H1 (cell line): Measurements from ENCODE around the gene BRAT1. TPM values are rescaled to one million over a fixed set of nuclear protein-coding genes. Genes with fewer than 3 reads are reported as not detected.

Experiments used
- CTCF ChIA-PET: fragments of 300-600 bp; sonication (Branson Sonifier 250); formaldehyde crosslinking; loops from one replicate; lab custom pipeline; 2021; ENCODE audit not compliant: partially characterized antibody; lab: Charles Lee
- POLR2A ChIA-PET: fragments of 300-600 bp; sonication (Branson Sonifier 250); formaldehyde crosslinking; loops from one replicate; lab custom pipeline; 2021; ENCODE audit warnings: inconsistent platforms; ENCODE audit not compliant: partially characterized antibody; lab: Charles Lee
- DNase-seq, 2 experiments: peaks; one replicate each; pipeline versions ENCODE4 v3.0.0 to v3.0.0-alpha.2; 2010 to 2022; ENCODE audit warnings: low spot score in 2 of 2, low read depth in 1 of 2, mixed read lengths in 1 of 2
- FAIRE-seq: peaks from 2 replicates; lab custom pipeline; 2011; peaks lifted over from hg19 to GRCh38; lab: Jason Lieb, UNC
- H2AFZ ChIP-seq: 2 replicates; pipeline ENCODE4 v1.8.1; 2012; ENCODE audit warnings: low read length, inconsistent platforms
- H2AK5ac ChIP-seq: 2 replicates; pipeline ENCODE4 v1.6.1; 2013; ENCODE audit warnings: low read depth, low read length
- H2BK120ac ChIP-seq: replicated peaks from 2 replicates; pipeline ENCODE3; 2013; ENCODE audit warnings: low read depth, low read length, inconsistent platforms
- H2BK12ac ChIP-seq: 2 replicates; pipeline ENCODE4 v1.6.1; 2013; ENCODE audit warnings: low read depth, low read length
- H2BK15ac ChIP-seq: 2 replicates; pipeline ENCODE4 v1.6.1; 2013; ENCODE audit warnings: low read length
- H2BK20ac ChIP-seq: 2 replicates; pipeline ENCODE4 v1.6.1; 2013; ENCODE audit warnings: low read length
- H2BK5ac ChIP-seq: 2 replicates; pipeline ENCODE4 v1.6.1; 2013; ENCODE audit warnings: low read depth, low read length
- H3K14ac ChIP-seq: 2 replicates; pipeline ENCODE4 v1.6.1; 2013; ENCODE audit warnings: inconsistent platforms; ENCODE audit not compliant: insufficient read length
- H3K18ac ChIP-seq: 2 replicates; pipeline ENCODE4 v1.6.1; 2013; ENCODE audit warnings: low read length; ENCODE audit errors: extremely low read depth
- H3K23ac ChIP-seq: 2 replicates; pipeline ENCODE4 v1.6.1; 2013; ENCODE audit warnings: inconsistent platforms; ENCODE audit not compliant: insufficient read length
- H3K23me2 ChIP-seq: 2 replicates; pipeline ENCODE4 v1.6.1; 2013; ENCODE audit warnings: low read depth, low read length
- H3K27ac ChIP-seq: 2 replicates; pipeline ENCODE4 v1.6.1; 2011; ENCODE audit warnings: low read depth, low read length, inconsistent platforms
- H3K27me3 ChIP-seq, 4 experiments: replicated peaks in 1 of 4; 1 replicate in 1 of 4; 2 replicates in 3 of 4; pipeline versions ENCODE4 v1.6.1 to v1.8.1; 2011 to 2013; ENCODE audit warnings: low read length in 3 of 4, mild to moderate bottlenecking in 3 of 4, inconsistent platforms in 2 of 4, mixed read lengths in 2 of 4, moderate library complexity in 1 of 4; ENCODE audit not compliant: control insufficient read depth in 3 of 4, insufficient read depth in 3 of 4; ENCODE audit errors: extremely low read depth in 1 of 4
- H3K36me3 ChIP-seq, 4 experiments: 2 replicates each; pipeline versions ENCODE4 v1.6.1 to v1.8.1; 2011 to 2013; ENCODE audit warnings: mild to moderate bottlenecking in 4 of 4, low read length in 3 of 4, moderate library complexity in 2 of 4, control low read depth in 1 of 4, inconsistent platforms in 1 of 4; ENCODE audit not compliant: insufficient read depth in 4 of 4, control insufficient read depth in 2 of 4
- H3K4ac ChIP-seq: replicated peaks from 2 replicates; pipeline ENCODE3; 2013; ENCODE audit warnings: low read length, low read depth, mixed read lengths, inconsistent platforms; ENCODE audit not compliant: insufficient read length
- H3K4me1 ChIP-seq, 4 experiments: replicated peaks in 1 of 4; 1 replicate in 1 of 4; 2 replicates in 3 of 4; pipeline versions ENCODE4 v1.6.1 to v1.8.1; 2011 to 2013; ENCODE audit warnings: low read length in 3 of 4, inconsistent platforms in 2 of 4, mixed read lengths in 1 of 4; ENCODE audit not compliant: insufficient read depth in 4 of 4, control insufficient read depth in 3 of 4
- H3K4me2 ChIP-seq, 2 experiments: 2 replicates each; pipeline versions ENCODE4 v1.6.1 to v1.8.1; 2011 to 2013; ENCODE audit warnings: low read depth in 2 of 2, low read length in 2 of 2, control low read depth in 1 of 2, inconsistent platforms in 1 of 2, mild to moderate bottlenecking in 1 of 2; ENCODE audit not compliant: insufficient read depth in 1 of 2
- H3K4me3 ChIP-seq, 4 experiments: fragments of 200-600, 300-600 bp in 1 of 4; sonication (generic), shearing (Covaris generic), sonication (Bioruptor Twin) in 1 of 4; 2 replicates each; pipeline versions ENCODE4 v1.5.1 to v1.8.1; 2011 to 2016; ENCODE audit warnings: low read length in 4 of 4, low read depth in 3 of 4, control low read depth in 2 of 4, inconsistent platforms in 2 of 4, mild to moderate bottlenecking in 2 of 4, mixed read lengths in 1 of 4, moderate library complexity in 1 of 4; ENCODE audit not compliant: insufficient read depth in 2 of 4; ENCODE audit errors: extremely low read depth in 1 of 4
- H3K56ac ChIP-seq: replicated peaks from 2 replicates; pipeline ENCODE3; 2013; ENCODE audit warnings: low read depth, mild to moderate bottlenecking, mixed read lengths, low read length, inconsistent platforms; ENCODE audit not compliant: insufficient read length
- H3K79me1 ChIP-seq: 2 replicates; pipeline ENCODE4 v1.6.1; 2013; ENCODE audit warnings: low read depth, low read length, control low read depth
- H3K79me2 ChIP-seq, 2 experiments: 2 replicates each; pipeline versions ENCODE4 v1.6.1 to v1.8.1; 2012 to 2013; ENCODE audit warnings: low read length in 2 of 2, mild to moderate bottlenecking in 2 of 2, inconsistent platforms in 1 of 2; ENCODE audit not compliant: insufficient read depth in 2 of 2, control insufficient read depth in 1 of 2
- H3K9ac ChIP-seq, 4 experiments: replicated peaks in 1 of 4; 1 replicate in 1 of 4; 2 replicates in 3 of 4; pipeline versions ENCODE4 v1.6.1 to v1.8.1; 2011 to 2013; ENCODE audit warnings: low read depth in 3 of 4, low read length in 3 of 4, control low read depth in 2 of 4, mild to moderate bottlenecking in 2 of 4, moderate library complexity in 2 of 4, inconsistent platforms in 1 of 4; ENCODE audit errors: extremely low read depth in 1 of 4
- H3K9me3 ChIP-seq, 2 experiments: 2 replicates each; pipeline versions ENCODE4 v1.6.1 to v1.8.1; 2012 to 2013; ENCODE audit warnings: mild to moderate bottlenecking in 2 of 2, moderate library complexity in 2 of 2, control low read depth in 1 of 2, inconsistent platforms in 1 of 2, low read depth in 1 of 2, low read length in 1 of 2, mixed read lengths in 1 of 2; ENCODE audit not compliant: insufficient read depth in 2 of 2
- H4K20me1 ChIP-seq, 2 experiments: replicated peaks in 1 of 2; 2 replicates each; pipeline versions ENCODE3 to v1.8.1; 2011 to 2013; ENCODE audit warnings: inconsistent platforms in 2 of 2, low read length in 2 of 2, mild to moderate bottlenecking in 1 of 2; ENCODE audit not compliant: insufficient read depth in 2 of 2, control insufficient read depth in 1 of 2
- H4K5ac ChIP-seq: 2 replicates; pipeline ENCODE4 v1.6.1; 2013; ENCODE audit warnings: low read length, low read depth, mixed read lengths, inconsistent platforms; ENCODE audit not compliant: insufficient read length
- H4K8ac ChIP-seq: 2 replicates; pipeline ENCODE4 v1.8.0; 2013; ENCODE audit warnings: mild to moderate bottlenecking, moderate library complexity, low read length, inconsistent platforms; ENCODE audit not compliant: insufficient read depth; ENCODE audit errors: extremely low read depth
- H4K91ac ChIP-seq: replicated peaks from 2 replicates; pipeline ENCODE3; 2013; ENCODE audit warnings: low read length, mixed read lengths, inconsistent platforms; ENCODE audit not compliant: insufficient read length
- BACH1 ChIP-seq: IDR thresholded peaks from 2 replicates; pipeline ENCODE4 v1.6.1; 2012; ENCODE audit warnings: low read length, improper control_type of control experiment
- EGR1 ChIP-seq: IDR thresholded peaks from 2 replicates; pipeline ENCODE4 v1.6.1; 2011; ENCODE audit warnings: low read depth, low read length, borderline replicate concordance
- POU5F1 ChIP-seq: IDR thresholded peaks from 2 replicates; pipeline ENCODE4 v1.6.1; 2011; ENCODE audit warnings: low read depth, mild to moderate bottlenecking, low read length, moderate library complexity
- RAD21 ChIP-seq, 2 experiments: IDR thresholded peaks in 1 of 2; conservative IDR thresholded peaks in 1 of 2; 2 replicates each; pipeline ENCODE4 v1.6.1; 2011; ENCODE audit warnings: low read depth in 2 of 2, low read length in 2 of 2, improper control_type of control experiment in 1 of 2, inconsistent platforms in 1 of 2, mild to moderate bottlenecking in 1 of 2, moderate library complexity in 1 of 2
- RFX5 ChIP-seq: IDR thresholded peaks from 2 replicates; pipeline ENCODE4 v1.6.1; 2011; ENCODE audit warnings: low read depth, low read length, improper control_type of control experiment, borderline replicate concordance
- TEAD4 ChIP-seq: IDR thresholded peaks from 2 replicates; pipeline ENCODE4 v1.6.1; 2012; ENCODE audit warnings: low read depth, low read length, inconsistent platforms, mixed read lengths
- WGBS, 2 experiments: shearing (Covaris generic) in 1 of 2; methylation state at CpG; one replicate each; pipeline versions ENCODE4 v1.1.6 to v1.1.7; 2013 to 2015; ENCODE audit warnings: low lambda C conversion rate in 2 of 2, mixed read lengths in 2 of 2, inconsistent platforms in 1 of 2, low coverage in 1 of 2, missing lambda C conversion rate in 1 of 2; ENCODE audit not compliant: insufficient replicate concordance in 2 of 2, insufficient coverage in 1 of 2, insufficient read length in 1 of 2; ENCODE audit errors: extremely low coverage in 1 of 2, missing lambda C conversion rate in 1 of 2; 5-methylcytosine and 5-hydroxymethylcytosine counted together
- polyA plus RNA-seq, 7 experiments: library from polyadenylated mRNA; depleted of rRNA in 3 of 7; stranded (reverse) in 5 of 7; unstranded in 2 of 7; fragments of >200 nt in 5 of 7; fragments of 200-250 nt in 2 of 7; gene quantifications; 1 replicate in 5 of 7; 2 replicates in 1 of 7; 4 replicates in 1 of 7; pipeline versions ENCODE4 v1.2.1 to v1.2.3, GENCODE V29; 2011 to 2013; ENCODE audit warnings: missing spikeins in 2 of 7, mixed read lengths in 2 of 7
- total RNA-seq: library from RNA; stranded (reverse); fragmentation: NEBNext Ultra II Directional; extraction: Animal tissue kit (Norgen Biotek cat#: 25700); gene quantifications from 2 replicates; pipeline ENCODE4 v1.2.1, GENCODE V29; 2021
- TF ChIP-seq, protein P1 (sequence below), 3 experiments: IDR thresholded peaks; 1 replicate in 2 of 3; 2 replicates in 1 of 3; pipeline versions ENCODE4 v1.5.1 to v1.6.1; 2011; ENCODE audit warnings: low read length in 3 of 3, mild to moderate bottlenecking in 3 of 3, inconsistent platforms in 2 of 3, low read depth in 1 of 3, moderate library complexity in 1 of 3; ENCODE audit not compliant: insufficient read depth in 1 of 3; ENCODE audit errors: control extremely low read depth in 1 of 3
- TF ChIP-seq, protein P2 (sequence below): IDR thresholded peaks from 2 replicates; pipeline ENCODE4 v1.6.1; 2012; ENCODE audit warnings: low read length, inconsistent platforms

The BRAT1 gene
- total and polyA plus RNA-seq, 2 of the 8 experiments (the other 6 are each of a cell fraction or from before 2014, with no cell fraction given) = 36.8 to 42.3 TPM

DNA sequence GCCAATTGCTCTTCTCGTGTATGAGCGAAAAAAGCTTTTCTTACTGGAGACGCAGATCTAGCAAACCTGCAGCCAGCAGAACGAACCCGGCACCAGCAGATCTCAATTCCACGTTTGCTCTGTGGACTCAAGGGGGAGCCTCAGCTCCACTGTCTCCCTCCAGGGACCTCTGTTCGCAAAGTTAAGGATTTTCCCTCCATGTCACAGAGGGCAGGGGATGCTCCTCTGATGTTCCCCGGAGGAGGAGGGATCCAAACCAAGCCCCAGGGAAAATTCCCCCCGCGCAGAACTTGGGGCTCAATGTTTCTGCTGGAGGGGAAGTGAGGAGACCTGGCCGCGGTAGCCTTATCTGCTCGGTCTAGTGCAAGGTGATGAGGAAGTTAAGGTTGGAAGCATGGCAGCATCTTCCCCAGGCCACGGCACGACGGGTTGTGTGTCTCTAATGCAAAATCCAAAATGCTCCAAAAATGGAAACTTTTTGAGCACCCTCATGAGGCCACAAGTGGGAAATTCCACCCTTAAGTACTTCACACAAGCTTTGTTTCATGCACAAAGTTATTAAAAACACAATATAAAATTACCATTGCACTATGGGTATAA is 12.5 kb upstream of the BRAT1 start:
- Histone ChIP-seq H4K8ac (no peak overlapping the region), H3K56ac (no peak overlapping the region), H3K9ac (no peak overlapping the region), H3K27me3 (no peaks in the 10 kb centered on the region), H3K27ac (no peak overlapping the region), H3K9me3 (no peaks in the 10 kb centered on the region), H3K4me2 (no peak overlapping the region), H3K4me1 (peaks cover 0 to 6% (median 2%) of the 10 kb centered on the region in 4 experiments; a peak in 4 of 7 replicates), H3K79me2 (no peaks in the 10 kb centered on the region), H3K4ac (no peak overlapping the region), H2BK12ac (no peak overlapping the region), H2BK20ac (no peak overlapping the region), H4K20me1 (peaks cover 0 to 4% of the 10 kb centered on the region in 2 experiments), H2BK15ac (no peak overlapping the region), H3K18ac (no peak overlapping the region), H2BK120ac (no peak overlapping the region), H2BK5ac (no peak overlapping the region), H3K23me2 (no peaks in the 10 kb centered on the region; the same call in 1 of the 2 replicates), H2AK5ac (no peak overlapping the region), H2AFZ (no peak overlapping the region), H3K36me3 (no peaks in the 10 kb centered on the region), H4K5ac (no peak overlapping the region), H3K4me3 (no peak overlapping the region), H3K14ac (no peak overlapping the region), H3K79me1 (peaks cover 4% of the 10 kb centered on the region), H4K91ac (no peak overlapping the region), H3K23ac (no peak overlapping the region)
- CTCF ChIA-PET = interaction anchor here (0.6 to 3.4 kb wide), 47 partner anchors 9 to 151 kb away, joined by 3 to 27 read pairs (median 4); partner anchors contain the start of gene TTYH3
- WGBS, 2 experiments = 74% methylated on average over 16 of the region's 16 CpGs; no CpG with 5 or more reads in 1 of the 2 experiments
- DNase-seq (peak; percentile 31 to 71), FAIRE-seq (no peak)
- POLR2A ChIA-PET = interaction anchor here (0.8 to 1.6 kb wide), 4 partner anchors 12 to 43 kb away, joined by 3 to 4 read pairs (median 3); partner anchors contain the start of gene BRAT1
- TF ChIP-seq RFX5 (no peak), TEAD4 (no peak), RAD21 (IDR thresholded peaks at IDR 0.05 in 1 of 2, conservative IDR thresholded peaks at IDR 0.05 in 1 of 2; ENCODE audit: low read depth in 2 of 2, low read length in 2 of 2) (peak; percentile 91 to 94), EGR1 (no peak), POU5F1 (no peak), BACH1 (no peak)
- TF ChIP-seq, protein P1, sequence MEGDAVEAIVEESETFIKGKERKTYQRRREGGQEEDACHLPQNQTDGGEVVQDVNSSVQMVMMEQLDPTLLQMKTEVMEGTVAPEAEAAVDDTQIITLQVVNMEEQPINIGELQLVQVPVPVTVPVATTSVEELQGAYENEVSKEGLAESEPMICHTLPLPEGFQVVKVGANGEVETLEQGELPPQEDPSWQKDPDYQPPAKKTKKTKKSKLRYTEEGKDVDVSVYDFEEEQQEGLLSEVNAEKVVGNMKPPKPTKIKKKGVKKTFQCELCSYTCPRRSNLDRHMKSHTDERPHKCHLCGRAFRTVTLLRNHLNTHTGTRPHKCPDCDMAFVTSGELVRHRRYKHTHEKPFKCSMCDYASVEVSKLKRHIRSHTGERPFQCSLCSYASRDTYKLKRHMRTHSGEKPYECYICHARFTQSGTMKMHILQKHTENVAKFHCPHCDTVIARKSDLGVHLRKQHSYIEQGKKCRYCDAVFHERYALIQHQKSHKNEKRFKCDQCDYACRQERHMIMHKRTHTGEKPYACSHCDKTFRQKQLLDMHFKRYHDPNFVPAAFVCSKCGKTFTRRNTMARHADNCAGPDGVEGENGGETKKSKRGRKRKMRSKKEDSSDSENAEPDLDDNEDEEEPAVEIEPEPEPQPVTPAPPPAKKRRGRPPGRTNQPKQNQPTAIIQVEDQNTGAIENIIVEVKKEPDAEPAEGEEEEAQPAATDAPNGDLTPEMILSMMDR (IDR thresholded peaks at IDR 0.05; ENCODE audit: control extremely low read depth in 1 of 3, insufficient read depth in 1 of 3, low read depth in 1 of 3, low read length in 3 of 3) = peak; percentile 72 to 83 (median 77)
- TF ChIP-seq, protein P2, sequence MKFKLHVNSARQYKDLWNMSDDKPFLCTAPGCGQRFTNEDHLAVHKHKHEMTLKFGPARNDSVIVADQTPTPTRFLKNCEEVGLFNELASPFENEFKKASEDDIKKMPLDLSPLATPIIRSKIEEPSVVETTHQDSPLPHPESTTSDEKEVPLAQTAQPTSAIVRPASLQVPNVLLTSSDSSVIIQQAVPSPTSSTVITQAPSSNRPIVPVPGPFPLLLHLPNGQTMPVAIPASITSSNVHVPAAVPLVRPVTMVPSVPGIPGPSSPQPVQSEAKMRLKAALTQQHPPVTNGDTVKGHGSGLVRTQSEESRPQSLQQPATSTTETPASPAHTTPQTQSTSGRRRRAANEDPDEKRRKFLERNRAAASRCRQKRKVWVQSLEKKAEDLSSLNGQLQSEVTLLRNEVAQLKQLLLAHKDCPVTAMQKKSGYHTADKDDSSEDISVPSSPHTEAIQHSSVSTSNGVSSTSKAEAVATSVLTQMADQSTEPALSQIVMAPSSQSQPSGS = no peak
